ENCODE data around the gene SYNGAP1.

- TF ChIP-seq CTCF (IDR thresholded peaks at IDR 0.05) (no peak), POLR2AphosphoS5 (IDR thresholded peaks at IDR 0.05) (no peak), POLR2A (IDR thresholded peaks at IDR 0.05) (no peak)
Observed at GRCh38 chr6:33445119-33445603, 25.3 kb downstream of the SYNGAP1 start.

Measured in prostate gland (tissue), 2 donors.